Stimulated activated CD8-positive, alpha-beta memory T cell treated with anti-CD3 and anti-CD28 coated beads, Interleukin-4, amount 100 ng/mL, for 1 hour (primary cell): ENCODE data around the gene NR6A1.

Source experiments
- DNase-seq, 2 donors: peaks; one replicate each; pipeline ENCODE4 v3.0.0-alpha.2; 2020; ENCODE audit warnings: low read depth in 2 of 2, low spot score in 1 of 2

NR6A1 gene

DNA sequence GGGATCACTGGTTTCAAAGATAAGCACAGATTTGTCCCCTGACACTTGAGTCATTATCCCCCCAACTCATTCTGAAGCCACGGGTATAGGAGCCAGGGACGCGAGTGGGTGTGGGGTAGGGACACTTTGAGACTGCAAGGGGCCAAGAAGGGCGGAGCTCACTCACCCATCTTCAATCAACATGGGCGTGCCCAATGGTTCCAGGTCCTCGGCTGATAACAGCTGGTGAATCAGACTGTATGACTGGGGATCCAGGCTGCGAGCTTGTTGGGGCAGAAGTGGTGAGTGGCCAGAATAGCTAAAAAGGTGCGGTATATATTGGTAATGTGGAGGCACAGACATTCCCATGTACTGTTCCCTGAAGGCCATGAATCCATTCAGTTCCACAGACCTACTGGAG, 233.2 kb downstream of the NR6A1 start:
- no peak for DNase-seq

DNA sequence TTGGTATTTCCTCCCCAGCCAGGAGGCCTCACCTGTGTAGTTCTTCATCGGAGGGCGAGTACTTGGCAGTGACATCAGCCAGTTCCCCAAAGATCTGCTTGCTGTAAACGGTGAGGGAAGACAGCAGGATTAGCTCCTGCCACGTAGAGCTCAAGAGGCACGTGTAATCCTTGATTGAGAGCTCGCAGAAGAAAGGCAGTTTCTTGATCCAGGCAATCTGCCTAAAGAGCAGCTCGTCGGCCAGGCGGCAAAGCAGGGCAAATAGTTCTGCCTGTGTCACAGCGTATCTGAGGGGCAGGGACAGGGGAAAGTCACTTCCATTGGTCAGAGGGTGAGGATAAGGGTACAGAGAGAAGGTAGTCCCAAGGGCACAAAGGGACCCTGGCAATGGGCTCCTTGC, 235.3 kb downstream of the NR6A1 start:
- no peak for DNase-seq

DNA sequence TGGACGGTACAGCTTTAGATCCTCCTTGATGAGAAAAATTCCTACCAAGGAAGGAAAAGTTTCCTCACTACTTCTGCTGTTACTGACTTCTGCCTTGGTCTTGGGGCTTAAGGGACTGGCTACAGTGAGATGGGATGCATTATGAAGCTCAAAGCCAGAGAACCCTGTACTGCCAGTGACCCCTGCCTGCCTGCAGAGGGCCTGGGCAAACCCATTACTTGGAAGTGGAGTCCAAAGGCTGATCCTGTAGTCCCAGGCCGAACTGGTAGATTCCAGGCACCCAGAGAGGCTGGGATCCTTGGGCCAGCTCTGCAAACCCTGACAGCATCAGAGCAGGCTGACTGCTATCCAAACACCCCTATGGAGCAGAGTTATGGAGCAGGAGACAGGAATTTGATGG, 238.2 kb downstream of the NR6A1 start:
- no peak for DNase-seq

DNA sequence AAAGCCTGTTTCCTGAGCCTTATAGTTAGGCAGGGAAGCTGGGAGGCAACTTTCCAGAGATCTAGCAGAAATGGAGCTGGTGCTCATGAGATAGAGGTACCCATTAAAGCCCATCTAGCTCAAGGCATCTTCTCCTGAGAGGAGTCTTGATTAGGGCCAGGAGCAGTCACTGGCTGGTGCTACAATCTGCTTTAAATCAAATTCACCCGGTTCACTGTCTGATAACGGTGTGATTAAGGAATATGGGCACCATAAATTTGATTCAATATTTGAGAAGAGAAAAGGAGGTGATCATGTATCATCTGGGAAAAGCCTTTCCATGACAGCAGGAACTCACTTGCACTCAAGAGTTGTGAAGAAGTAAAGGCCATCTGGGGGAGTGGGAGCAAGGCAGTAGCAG, 240.0 kb downstream of the NR6A1 start:
- no peak for DNase-seq

- DNase-seq, result no peak
Observed at GRCh38 chr9:124530246-124530645, 240.9 kb downstream of the NR6A1 start.

- no peak for DNase-seq
Observed at GRCh38 chr9:124527781-124528180, 243.3 kb downstream of the NR6A1 start.

- DNase-seq, result no peak
Observed at GRCh38 chr9:124526174-124526573, 244.9 kb downstream of the NR6A1 start.

DNA sequence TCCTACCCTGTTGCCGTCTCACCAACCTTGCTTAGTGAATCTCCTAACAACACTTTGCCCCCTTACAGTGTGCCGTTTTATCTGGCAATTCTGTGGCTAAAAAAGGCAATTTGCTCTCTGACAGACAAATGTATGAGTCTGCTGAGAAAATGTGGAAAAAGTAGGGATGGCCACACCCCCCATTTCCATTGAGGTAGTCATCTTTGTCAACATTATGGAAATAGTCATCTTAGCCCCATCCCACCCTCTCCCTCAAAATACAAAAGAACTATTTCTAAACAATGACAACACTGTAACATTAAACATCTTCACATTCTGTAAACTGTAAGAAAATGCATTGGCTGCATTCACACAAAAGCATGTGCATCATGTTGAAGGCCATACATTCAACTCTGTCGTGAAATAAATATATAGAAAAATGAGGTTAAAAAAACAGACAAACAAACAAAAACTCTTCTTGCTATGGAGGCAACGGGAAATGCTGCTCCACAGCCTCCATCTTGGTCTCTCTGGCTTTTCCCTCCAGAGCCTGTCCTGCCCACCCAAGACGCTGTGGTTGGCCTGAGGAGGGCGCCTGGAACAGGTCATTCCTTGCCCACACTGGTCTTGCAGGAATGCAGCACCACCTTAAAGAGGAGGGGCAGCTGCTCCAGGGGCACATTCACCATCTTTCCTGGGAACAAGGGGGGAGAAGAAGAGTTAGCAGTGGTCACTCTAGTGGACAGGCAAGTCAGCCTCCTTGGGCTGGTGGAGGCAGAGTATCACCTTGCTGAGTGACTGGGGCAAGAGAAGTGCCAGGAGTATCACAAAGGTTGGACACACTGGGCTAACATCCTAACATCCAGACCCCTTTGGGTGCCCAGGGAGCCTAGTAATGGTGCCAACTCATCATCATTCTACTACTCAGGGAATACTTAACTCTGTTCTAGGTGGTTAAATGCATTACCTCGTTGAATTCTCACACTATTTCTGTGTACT, 248.7 kb downstream of the NR6A1 start:
- DNase-seq, result no peak

- DNase-seq, result no peak
Observed at GRCh38 chr9:124521142-124521541, 250.0 kb downstream of the NR6A1 start.

DNA sequence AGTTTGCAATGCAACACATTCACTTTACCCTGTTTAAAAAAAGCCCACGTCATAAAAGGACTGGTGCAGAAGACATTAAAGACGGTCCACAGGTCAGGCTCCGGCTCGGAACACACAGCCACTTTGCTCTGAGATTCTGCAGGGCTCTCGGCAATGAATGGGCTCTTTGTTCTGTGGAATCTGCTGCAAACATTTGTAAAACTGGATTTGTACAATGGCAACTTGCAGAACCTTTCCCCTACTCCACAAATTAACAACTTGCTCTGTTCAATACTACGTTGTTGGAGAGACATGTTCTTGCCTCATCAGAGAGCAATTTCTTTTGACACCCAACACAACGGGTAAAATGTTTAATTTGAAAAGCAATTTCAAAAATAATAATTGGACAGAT, 250.9 kb downstream of the NR6A1 start:
- no peak for DNase-seq

DNA sequence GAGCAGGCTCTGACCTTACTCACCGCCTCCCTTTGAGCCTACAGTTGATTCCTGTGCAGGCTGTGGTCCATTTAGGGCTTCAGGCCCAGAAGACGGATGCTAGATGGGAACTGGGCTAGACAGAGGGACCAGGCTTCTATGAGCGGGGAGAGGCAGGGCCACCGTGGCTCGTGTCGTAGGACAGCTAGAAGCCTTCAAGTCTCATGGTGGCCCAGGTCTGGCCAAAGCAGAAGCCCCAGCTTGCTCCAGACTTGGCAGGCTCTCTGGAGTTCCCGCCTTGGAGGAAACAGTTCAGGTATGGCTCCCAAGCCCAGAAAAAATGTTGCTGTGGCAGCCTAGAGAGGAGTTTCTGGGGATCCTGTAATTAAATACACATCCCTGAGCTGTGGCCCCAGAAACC, 253.0 kb downstream of the NR6A1 start:
- no peak for DNase-seq

DNA sequence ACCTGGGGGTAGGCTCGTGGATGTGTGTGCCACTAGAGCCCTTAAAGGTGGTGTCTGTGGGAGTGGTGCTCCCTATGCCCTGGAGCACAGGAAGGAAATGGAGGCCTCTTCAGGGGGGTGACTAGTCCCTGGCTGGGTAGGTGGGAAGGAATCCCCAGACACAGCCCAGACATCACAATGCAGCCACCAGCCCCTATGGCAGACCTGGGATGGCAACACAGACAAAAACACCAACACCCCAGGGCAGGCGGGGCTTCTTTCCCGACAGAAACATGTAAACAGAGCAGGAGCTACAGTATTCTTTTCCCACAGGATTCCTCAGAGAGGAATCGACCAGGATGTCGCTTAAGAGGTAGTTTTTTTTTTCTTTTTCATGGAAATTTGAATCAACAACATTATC, 253.5 kb downstream of the NR6A1 start:
- no peak for DNase-seq

- no peak for DNase-seq
Observed at GRCh38 chr9:124514874-124515273, 256.2 kb downstream of the NR6A1 start.

- DNase-seq, result no peak
Observed at GRCh38 chr9:124514125-124514524, 257.0 kb downstream of the NR6A1 start.

DNA sequence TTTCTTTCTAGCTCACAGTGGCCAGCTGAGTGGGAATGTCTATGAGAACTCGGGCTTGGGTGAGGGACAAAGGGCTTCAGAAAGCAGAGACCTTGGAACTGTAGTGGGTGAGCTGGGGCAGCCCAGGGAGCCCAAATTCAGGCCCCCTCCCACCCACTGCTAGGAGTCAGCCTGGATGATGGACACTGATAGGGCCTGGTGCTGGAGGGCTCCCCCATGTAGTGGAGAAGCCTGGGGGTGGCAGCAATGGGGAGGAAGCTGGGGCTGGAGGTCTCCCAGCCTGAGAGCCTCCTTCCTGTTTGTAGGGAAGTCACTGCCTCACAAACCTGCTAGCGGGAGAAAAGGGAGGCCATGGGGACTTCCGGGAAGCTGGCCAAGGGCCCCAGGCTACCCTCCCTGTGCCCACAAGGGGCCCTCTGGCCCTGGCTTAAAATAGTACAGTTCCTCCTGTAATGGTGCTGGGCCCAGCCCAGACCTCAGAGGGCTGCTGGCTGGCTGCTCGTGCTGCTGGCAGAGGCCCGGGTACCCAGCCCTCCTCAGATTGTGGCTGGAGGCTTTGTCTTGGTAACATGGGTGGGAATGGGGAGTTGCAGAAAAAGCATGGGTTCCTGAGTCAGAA, 257.6 kb downstream of the NR6A1 start:
- no peak for DNase-seq

GRCh38 chr9:124512806-124513204, 258.3 kb downstream of the NR6A1 start:
- DNase-seq, result no peak

DNA sequence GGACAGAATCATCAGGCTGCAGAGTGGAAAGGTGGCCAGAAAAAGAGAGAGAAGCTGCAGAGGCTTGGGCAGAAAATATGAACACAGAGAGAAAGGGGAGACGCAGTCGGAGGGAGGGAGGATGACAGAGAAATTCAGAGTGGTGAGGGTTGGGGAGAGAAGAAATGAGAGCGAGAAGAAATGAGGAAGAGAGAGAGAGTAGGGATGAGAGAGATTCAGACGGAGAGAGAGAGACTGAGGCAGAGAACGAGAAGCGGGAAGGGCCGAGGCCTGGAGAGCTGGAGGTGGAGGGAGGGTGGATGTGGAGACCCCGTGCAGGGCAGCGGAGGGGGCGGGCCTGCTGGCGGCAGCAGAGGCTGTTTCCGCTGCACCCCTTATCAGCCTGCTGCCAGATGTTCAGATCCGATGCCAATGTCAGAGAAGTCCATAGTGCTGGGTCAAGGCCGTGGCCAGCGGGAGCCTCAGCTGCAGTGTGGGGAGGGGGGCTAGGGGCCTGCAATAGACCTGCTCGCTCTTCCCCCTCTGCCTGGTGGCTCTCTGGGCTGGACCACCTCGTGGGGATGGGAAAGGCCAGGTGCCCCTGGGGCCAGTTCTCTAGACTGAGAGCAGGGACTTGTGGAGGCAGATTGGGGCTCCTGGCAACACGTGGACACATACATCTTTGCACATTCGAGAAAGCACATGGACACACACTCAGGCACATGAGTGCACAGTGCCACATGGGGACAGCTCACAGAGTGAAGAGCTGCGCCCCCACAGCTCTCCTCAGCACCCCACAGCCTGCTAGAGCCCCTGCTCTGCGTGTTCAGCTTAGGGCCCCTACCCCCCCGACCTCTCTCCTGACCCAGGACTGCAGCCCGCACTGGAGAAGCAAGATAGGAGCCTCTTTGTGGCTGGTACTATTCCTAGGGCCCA, 259.0 kb downstream of the NR6A1 start:
- no peak for DNase-seq

DNA sequence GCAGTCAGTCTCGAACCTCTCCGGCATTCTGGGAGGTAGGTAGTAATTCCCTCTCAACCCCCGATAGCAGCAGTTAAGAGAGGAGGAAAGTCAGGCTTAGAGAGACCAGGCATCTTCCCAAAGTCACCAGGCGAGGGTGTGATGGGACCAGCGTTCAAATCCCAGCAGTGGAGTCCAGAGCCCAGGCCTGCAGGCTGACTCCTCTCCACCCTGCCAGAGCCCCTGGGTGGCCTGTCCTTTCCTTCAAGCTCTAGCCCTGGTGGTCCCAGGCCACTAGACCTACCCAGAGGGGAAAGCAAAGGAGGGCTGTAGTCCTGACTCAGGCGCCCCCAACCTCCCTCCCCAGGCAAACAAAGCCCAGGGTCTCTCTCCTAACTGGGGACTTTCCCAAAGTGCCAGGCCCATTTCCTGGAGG, 259.7 kb downstream of the NR6A1 start:
- DNase-seq, result no peak

- DNase-seq, result no peak
Observed at GRCh38 chr9:124510650-124511425, 260.3 kb downstream of the NR6A1 start.

DNA sequence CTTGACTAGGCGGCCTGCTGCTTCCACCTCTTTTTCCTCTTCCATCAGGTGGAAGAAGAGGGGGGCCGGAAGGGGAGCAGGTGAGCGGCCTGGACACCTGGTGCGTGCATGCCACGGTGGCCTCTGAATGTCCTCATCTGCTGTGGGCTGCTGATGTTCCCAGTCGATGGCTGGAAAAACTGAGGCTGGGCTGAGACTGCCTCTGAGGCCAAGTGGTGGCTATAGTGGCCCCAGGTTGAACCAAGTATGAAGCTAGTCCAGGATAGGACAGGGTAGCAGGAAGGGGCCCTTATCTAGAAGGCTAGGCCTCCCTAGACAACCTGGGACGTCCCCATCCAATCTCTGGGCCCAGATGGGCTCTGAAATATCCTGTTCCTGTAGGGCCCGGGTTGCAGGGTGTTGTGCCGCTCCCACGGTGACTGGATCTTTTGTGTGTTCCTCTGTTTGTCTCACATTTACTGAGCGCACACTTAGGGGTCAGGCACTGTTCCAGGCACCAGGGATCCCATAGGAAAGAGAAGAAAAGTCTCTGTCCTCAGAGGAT, 263.2 kb downstream of the NR6A1 start:
- DNase-seq, result no peak
